ENCODE data around the gene SERPINE3. TPM values are rescaled to one million over a fixed set of nuclear protein-coding genes. Genes with fewer than 3 reads are reported as not detected.

SERPINE3 gene
- not detected in 2 replicates for total RNA-seq (2014; rRNA removed)
- polyA plus RNA-seq (2012): 0.04 TPM

- no peak for DNase-seq (ENCODE audit: low read depth)
Observed at GRCh38 chr13:51339354-51339753, at the start of gene SERPINE3. TSS of gene SERPINE3 (plus strand) at chr13:51339691. CDS start at chr13:51341092, 1,401 bp downstream.

GRCh38 chr13:51291341-51291740 is 48.1 kb upstream of the SERPINE3 start:
- no peak for DNase-seq (ENCODE audit: low read depth)

GRCh38 chr13:51292000-51292565 is 47.4 kb upstream of the SERPINE3 start:
- no peak for DNase-seq (ENCODE audit: low read depth)

GRCh38 chr13:51297556-51297955 is 41.9 kb upstream of the SERPINE3 start:
- no peak for DNase-seq (ENCODE audit: low read depth)

GRCh38 chr13:51298812-51299211 is 40.7 kb upstream of the SERPINE3 start:
- no peak for DNase-seq (ENCODE audit: low read depth)

- DNase-seq (ENCODE audit: low read depth): no peak
Observed at GRCh38 chr13:51303063-51303552, 36.4 kb upstream of the SERPINE3 start.

- DNase-seq (ENCODE audit: low read depth): no peak
Observed at GRCh38 chr13:51303882-51304281, 35.6 kb upstream of the SERPINE3 start.

- no peak for DNase-seq (ENCODE audit: low read depth)
Observed at GRCh38 chr13:51305271-51305967, 34.1 kb upstream of the SERPINE3 start.

- DNase-seq (ENCODE audit: low read depth): no peak
Observed at GRCh38 chr13:51308781-51309180, 30.7 kb upstream of the SERPINE3 start.

GRCh38 chr13:51311231-51311630 is 28.3 kb upstream of the SERPINE3 start:
- no peak for DNase-seq (ENCODE audit: low read depth)

- DNase-seq (ENCODE audit: low read depth): no peak
Observed at GRCh38 chr13:51311957-51312520, 27.5 kb upstream of the SERPINE3 start.

- no peak for DNase-seq (ENCODE audit: low read depth)
Observed at GRCh38 chr13:51313619-51314018, 25.9 kb upstream of the SERPINE3 start.

GRCh38 chr13:51317262-51317661 is 22.2 kb upstream of the SERPINE3 start:
- DNase-seq (ENCODE audit: low read depth): peak; percentile 74

GRCh38 chr13:51318015-51318414 is 21.5 kb upstream of the SERPINE3 start:
- no peak for DNase-seq (ENCODE audit: low read depth)

GRCh38 chr13:51318876-51319275 is 20.6 kb upstream of the SERPINE3 start:
- DNase-seq (ENCODE audit: low read depth): no peak

GRCh38 chr13:51321836-51322235 is 17.7 kb upstream of the SERPINE3 start:
- DNase-seq (ENCODE audit: low read depth): no peak

GRCh38 chr13:51322826-51323225 is 16.7 kb upstream of the SERPINE3 start:
- DNase-seq (ENCODE audit: low read depth): no peak

GRCh38 chr13:51323824-51324511 is 15.5 kb upstream of the SERPINE3 start:
- DNase-seq (ENCODE audit: low read depth): no peak

- DNase-seq (ENCODE audit: low read depth): no peak
Observed at GRCh38 chr13:51324714-51325420, 14.6 kb upstream of the SERPINE3 start.

- DNase-seq (ENCODE audit: low read depth): no peak
Observed at GRCh38 chr13:51325837-51326236, 13.7 kb upstream of the SERPINE3 start.

GRCh38 chr13:51326777-51327176 is 12.7 kb upstream of the SERPINE3 start:
- DNase-seq (ENCODE audit: low read depth): no peak

- DNase-seq (ENCODE audit: low read depth): no peak
Observed at GRCh38 chr13:51327961-51328360, 11.5 kb upstream of the SERPINE3 start.
